HG02571 (cell line): ENCODE measurements around the gene SAMD4A.

Source experiments
- ATAC-seq: cut with Tn5 transposase; IDR thresholded peaks from one replicate; pipeline ENCODE4 v1.9.1; 2021; ENCODE audit warnings: mild to moderate bottlenecking, moderate library complexity; ENCODE audit not compliant: unreplicated experiment

SAMD4A gene

GRCh38 chr14:54697803-54698202 lies 130.9 kb downstream of the SAMD4A start:
- ATAC-seq = no peak

DNA sequence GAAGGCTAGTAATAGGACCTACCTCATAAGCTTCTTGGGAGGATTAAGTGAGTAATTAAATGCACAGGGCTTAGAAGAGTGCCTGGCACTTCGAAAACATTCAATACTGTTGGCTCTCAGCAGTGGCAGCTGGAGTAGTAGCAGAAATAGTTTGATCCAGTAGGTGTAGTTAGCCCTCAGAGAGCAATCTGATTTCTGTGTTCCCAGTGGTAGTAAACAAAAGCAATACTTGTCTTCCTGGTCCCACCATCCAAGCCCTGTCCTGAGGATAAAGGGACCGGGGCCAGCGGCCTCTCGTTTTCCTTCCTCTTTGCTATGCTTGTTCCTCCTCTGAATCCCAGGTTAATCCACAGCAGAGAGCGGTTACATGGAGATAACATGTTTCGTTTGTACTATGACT lies 131.6 kb downstream of the SAMD4A start:
- no peak for ATAC-seq

DNA sequence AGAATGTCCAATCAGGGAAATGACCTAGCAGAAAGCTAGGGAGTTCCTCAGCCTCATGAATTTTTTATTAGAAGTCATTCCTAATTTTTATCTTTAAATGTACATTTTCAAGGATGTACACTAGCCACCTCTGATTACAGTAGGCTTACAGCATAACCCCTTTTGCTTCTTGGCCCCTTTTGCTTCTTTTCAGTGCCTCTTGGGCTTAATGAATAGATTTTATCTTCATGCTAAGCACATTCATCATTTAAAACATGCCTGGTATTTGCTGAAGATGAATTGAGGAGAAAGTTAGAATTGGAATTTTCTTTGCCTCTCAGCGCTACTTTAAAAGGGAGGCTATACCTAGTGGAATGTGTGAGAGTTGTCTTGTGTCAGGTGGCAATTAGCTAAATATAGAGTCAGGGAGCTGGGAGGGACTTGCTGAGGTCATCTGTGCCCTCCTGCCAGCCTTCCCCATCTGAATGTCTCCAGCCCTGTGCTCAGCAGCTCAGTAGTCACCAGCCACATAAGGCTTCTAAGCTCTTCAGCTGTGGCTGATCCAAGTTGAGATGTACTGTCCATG lies 132.1 kb downstream of the SAMD4A start:
- ATAC-seq = no peak

DNA sequence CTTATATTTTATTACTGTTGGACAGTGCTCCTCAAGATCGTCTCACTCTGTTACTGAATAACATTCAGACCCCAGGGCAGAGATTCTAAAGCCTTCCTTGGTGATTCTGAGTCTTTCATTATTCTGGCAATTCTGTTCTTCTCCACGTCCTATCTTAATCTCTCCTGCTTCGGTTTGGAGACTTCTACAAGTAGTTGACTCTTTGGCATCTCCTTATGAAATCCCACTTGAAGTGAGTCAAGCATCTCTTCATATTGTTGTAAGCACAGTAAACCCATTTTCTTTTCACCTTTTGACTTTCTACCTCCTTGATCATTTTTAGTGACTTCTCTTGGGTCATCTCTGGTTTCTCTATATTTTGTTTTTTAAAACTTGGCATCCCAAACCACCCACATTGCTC lies 132.8 kb downstream of the SAMD4A start:
- ATAC-seq = no peak

- no peak for ATAC-seq
Observed at GRCh38 chr14:54700717-54701116, 133.8 kb downstream of the SAMD4A start.

- ATAC-seq = no peak
Observed at GRCh38 chr14:54702014-54702491, 135.1 kb downstream of the SAMD4A start.

- no peak for ATAC-seq
Observed at GRCh38 chr14:54702492-54702891, 135.6 kb downstream of the SAMD4A start.

DNA sequence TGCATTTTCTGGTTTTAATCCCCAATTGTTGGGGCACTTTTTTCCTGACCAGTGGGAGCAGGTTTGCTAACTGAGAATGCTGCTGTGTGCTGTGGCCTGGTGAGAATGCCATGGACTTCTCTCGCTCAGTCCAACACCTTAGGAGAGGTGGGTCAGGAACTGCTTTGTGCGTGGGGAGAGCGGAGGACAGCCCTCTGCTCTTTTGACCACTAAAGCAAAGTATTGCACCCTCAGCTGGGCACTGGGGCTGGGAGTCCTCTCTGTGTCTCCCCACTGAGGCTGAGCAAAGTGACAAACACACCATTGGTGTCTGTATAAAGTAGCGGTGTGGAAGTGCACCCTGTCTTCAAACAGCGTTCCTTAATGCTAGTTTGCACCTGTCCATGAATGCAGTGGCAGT lies 136.2 kb downstream of the SAMD4A start:
- no peak for ATAC-seq

DNA sequence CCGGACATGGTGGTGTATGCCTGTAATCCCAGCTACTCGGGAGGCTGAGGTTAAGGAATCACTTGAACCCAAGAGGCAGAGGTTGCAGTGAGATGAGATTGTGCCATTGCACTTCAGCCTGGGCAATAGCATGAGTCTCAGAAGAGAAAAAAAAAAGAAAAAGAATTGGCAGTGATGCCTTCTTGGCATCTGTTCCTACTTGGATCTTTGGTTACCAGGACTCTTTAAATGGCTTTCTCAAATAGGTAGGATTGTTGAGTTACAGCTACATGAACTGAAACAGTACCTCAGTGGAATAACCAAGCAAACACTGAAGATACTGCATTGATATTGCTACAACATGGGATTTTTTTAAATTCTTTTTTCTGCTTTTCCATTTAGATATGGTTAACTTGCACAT lies 136.8 kb downstream of the SAMD4A start:
- ATAC-seq = no peak

- ATAC-seq = no peak
Observed at GRCh38 chr14:54704768-54705167, 137.8 kb downstream of the SAMD4A start.

DNA sequence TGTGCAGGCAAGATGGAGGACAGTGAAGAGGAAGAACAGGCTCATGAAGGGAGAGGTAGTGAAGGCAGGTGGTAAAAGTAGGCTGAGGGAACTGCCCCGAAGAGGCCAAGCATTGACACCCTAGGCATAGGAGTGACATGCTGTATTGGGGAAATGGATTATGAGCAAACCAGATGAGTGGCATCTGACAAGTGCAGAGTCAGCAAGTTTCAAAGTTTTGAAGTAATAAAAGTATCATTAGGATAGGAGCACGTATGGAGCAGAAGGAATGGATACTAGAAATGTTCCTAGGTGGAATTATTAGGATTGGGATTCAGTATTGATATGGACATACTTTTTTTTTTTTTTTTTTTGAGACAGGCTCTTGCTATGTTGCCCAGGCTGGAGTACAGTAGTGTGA lies 139.8 kb downstream of the SAMD4A start:
- no peak for ATAC-seq

- ATAC-seq = no peak
Observed at GRCh38 chr14:54708161-54708560, 141.2 kb downstream of the SAMD4A start.

DNA sequence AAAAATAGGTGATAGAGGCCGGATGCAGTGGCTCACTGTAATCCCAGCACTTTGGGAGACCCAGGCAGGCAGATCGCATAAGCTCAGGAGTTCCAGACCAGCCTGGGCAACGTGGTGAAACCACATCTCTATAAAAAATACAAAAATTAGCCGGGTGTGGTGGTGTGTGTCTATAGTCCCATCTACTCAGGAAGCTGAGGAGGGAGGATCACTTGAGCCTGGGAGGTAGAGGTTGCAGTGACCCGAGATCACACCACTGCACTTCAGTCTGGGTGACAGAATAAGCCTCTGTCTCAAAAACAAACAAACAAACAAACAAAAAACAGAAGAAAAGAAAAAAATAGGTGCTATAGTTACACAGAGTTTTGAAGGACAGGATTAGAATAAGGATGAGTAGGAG lies 142.1 kb downstream of the SAMD4A start:
- ATAC-seq = no peak

DNA sequence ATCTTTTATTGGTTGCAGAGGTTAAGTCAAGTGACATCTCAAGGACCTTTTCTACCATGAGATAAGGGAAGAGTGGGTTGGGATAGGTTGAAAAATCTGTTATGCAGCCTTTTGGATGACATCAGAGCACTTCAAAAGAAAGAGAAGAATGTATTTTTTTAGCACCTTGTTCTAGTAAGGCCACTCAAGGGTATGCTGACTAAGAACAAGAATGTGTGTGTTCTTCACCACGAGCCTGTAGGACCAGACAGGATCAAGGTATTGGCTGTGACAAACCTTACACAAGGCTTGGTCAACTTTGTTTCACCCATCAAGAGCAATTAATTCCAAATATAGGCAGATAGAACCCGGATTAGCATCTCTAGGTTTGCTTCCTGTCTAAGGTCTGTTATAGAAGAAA lies 142.5 kb downstream of the SAMD4A start:
- peak; percentile 68 for ATAC-seq

DNA sequence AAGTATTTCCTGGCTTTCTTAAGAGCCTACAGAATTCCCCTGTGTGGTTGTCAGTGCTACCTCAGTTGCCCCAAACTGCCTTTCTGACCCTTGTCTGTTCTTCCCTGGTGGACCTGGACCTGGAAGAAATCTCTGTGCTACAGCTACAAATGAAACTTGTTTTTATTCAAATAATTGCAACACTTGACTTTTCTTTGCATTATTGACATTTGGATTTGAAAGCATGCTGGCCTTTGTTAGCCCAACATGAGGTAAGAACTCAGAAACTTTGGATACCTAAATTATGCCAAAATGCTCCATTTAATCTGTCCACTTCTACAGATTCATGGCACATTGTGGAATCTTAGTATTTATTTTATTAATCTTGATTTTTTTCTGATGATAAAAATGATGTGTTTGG lies 142.9 kb downstream of the SAMD4A start:
- ATAC-seq = no peak

GRCh38 chr14:54711312-54711711 lies 144.4 kb downstream of the SAMD4A start:
- ATAC-seq = no peak

DNA sequence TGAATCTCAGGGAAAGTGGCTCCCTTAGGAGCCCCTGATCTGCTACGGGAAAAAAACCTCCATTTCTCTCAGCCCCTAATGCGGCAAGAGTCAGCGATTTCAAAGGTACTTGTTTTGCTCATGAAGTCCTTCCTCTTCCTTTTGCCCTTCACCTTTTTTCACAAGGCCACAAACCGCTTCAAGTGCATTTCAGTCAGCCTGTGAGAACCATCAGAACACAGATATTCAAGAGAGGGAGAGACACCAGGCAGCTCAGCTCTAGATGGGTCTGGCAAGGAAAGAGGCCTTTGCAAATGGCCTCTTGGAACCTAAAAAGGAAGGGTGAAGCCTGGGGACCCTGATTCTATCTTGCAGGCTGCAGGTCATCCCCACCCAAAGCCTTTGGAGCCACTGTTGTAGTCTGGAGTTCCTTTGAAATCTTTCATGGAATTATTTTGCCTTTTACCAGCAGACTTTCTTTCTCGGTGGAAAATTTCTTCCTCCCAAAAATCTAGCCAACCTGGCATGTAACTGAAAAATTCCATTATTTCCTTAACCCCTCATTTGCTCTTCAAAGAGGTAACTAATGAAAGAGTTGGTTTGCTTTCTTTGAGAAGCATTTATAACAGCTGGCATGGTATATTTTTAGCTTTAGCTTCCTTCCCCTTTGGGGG lies 145.0 kb downstream of the SAMD4A start:
- ATAC-seq = no peak

GRCh38 chr14:54712465-54713200 lies 145.7 kb downstream of the SAMD4A start:
- ATAC-seq = no peak

GRCh38 chr14:54713379-54713778 lies 146.5 kb downstream of the SAMD4A start:
- no peak for ATAC-seq

GRCh38 chr14:54715239-54715638 lies 148.3 kb downstream of the SAMD4A start:
- no peak for ATAC-seq

DNA sequence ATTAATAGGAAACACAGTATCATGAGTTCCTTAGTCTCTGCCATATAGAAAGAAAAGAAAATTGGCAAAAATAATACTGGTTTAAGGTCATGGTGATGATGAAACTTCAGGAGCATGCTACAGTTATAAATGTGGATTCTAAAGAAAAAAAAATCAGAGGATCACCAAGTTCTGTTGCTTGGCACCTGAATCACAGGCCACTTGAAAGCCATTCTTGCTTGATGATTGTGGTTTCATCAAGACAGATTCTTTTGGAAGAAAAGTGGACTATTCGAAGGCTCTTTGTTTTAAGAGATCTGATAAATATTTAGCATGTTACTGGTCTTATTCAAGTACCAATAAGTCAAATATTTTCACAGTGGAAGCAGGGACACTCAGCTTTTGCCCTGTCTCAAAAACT lies 148.9 kb downstream of the SAMD4A start:
- ATAC-seq = no peak

DNA sequence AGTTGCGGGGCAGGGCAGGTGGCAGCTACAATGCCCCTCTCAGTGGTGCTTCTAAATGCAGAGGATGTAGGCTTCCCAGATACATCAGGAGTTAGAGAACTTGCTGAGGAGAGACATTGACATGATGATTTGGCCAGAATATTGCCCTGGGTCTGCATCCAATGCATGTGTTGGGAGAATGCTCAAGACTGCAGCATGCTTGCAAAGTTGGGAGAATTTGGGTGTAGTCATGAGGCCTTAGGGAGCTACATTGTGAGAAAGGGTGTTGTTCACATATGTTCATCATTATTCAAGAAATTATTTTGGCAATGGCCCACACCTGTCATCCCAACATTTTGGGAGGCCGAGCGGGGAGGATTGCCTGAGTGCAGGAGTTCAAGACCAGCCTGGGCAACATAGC lies 149.9 kb downstream of the SAMD4A start:
- no peak for ATAC-seq
